Measurements from ENCODE around the gene RAD23A. TPM values are rescaled to one million over a fixed set of nuclear protein-coding genes. Genes with fewer than 3 reads are reported as not detected.

The RAD23A gene
- total and polyA plus RNA-seq, 3 experiments from 2014 or later = 115 to 230 (median 227) TPM

DNA sequence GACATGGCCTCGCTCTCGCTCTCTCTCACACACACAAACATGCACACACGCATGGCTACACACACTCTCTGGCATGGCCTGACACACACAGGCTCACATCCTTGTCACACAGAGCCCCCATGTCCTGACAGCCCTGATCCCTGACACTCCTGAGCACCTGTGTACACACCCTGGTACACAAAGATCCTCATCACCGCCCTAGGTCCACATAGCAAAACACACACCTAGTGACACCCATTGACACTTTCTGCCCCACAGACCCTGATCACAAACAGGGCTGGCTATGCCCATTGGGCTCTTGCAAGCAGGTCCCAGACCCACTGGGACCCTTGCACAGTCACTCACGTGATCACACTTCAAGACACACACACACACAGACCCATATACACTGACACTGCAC, 45.6 kb downstream of the RAD23A start:
- Histone ChIP-seq H3K4me1 (ENCODE audit: insufficient read depth, low read length) (peaks cover 7% of the 10 kb centered on the region), H3K27me3 (ENCODE audit: insufficient read depth, low read length, poor library complexity, severe bottlenecking) (no peaks in the 10 kb centered on the region), H3K4me3 (ENCODE audit: low read length) (no peak overlapping the region), H3K9me3 (ENCODE audit: low read length) (no peaks in the 10 kb centered on the region), H3K36me3 (ENCODE audit: insufficient read depth, low read length) (no peaks in the 10 kb centered on the region), H3K27ac (ENCODE audit: low read depth, low read length) (no peak overlapping the region)
- Mint-ChIP-seq H3K36me3 (peaks cover 0 to 3% (median 0%) of the 10 kb centered on the region in 3 donors), H3K9me3 (no peaks in the 10 kb centered on the region), H3K27ac (peak overlapping the region in 1 of 8 donors; percentile 15), H3K4me3 (peak overlapping the region in 1 of 7 donors; percentile 10), H3K27me3 (peaks cover 14 to 27% of the 10 kb centered on the region in 2 donors), H3K4me1 (peaks cover 5 to 10% (median 6%) of the 10 kb centered on the region in 3 donors)
- POLR2A ChIA-PET = no interaction called here
- CTCF ChIA-PET = no interaction called here
- DNase-seq = no peak

DNA sequence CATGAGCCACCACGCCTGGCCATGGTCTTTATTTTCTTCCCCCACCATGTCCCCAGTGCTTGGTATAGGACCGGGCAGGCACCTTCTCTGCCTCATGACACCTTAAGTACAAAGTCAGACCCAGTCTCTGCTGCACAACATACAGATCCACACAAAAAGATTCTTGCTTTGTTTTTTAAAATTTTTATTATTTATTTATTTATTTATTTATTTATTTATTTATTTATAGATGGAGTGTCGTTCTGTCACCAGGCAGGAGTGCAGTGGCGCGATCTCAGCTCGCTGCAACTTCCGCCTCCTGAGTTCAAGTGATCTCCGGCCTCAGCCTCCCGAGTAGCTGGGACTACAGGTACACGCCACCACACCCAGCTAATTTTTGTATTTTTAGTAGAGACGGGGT, 47.1 kb downstream of the RAD23A start:
- no peak for DNase-seq
- H3K27ac ChIP-seq (ENCODE audit: low read depth, low read length) = no peak overlapping the region
- no peaks in the 10 kb centered on the region for H3K36me3 ChIP-seq (ENCODE audit: insufficient read depth, low read length)
- no peaks in the 10 kb centered on the region for H3K27me3 ChIP-seq (ENCODE audit: insufficient read depth, low read length, poor library complexity, severe bottlenecking)
- ChIA-PET POLR2A (no interaction called here), CTCF (interaction anchor here (1.3 kb wide), 1 partner anchor 9 kb away, joined by 4 read pairs; no protein-coding TSS in a partner anchor)
- Mint-ChIP-seq H3K36me3 (peaks cover 0 to 3% (median 0%) of the 10 kb centered on the region in 3 donors), H3K27ac (peak overlapping the region in 1 of 8 donors; percentile 70), H3K4me3 (no peak overlapping the region), H3K9me3 (no peaks in the 10 kb centered on the region), H3K4me1 (peaks cover 5 to 15% (median 6%) of the 10 kb centered on the region in 3 donors), H3K27me3 (peaks cover 17 to 19% of the 10 kb centered on the region in 2 donors)
- H3K9me3 ChIP-seq (ENCODE audit: low read length) = no peaks in the 10 kb centered on the region
- no peak overlapping the region for H3K4me3 ChIP-seq (ENCODE audit: low read length)
- peaks cover 7% of the 10 kb centered on the region for H3K4me1 ChIP-seq (ENCODE audit: insufficient read depth, low read length)

DNA sequence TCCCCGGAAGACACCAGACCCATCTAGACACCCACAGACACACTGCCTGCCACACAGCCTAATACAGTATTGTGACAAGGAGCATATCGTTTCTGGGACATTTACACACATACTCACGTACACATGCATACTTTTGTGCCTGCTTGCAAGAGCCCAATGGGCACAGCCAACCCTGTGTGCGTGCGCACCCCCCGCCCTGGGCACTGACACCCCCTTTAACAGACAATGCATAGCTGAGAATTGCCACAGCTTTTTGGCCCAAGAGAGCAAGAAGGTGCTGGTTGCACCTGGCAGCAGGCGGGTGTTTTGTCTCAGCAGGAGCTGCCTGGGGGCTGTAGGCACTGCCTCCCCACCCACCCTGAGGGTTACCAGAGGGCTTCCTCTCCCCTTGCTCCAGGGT, 47.9 kb downstream of the RAD23A start:
- Mint-ChIP-seq H3K4me3 (peak overlapping the region in 6 of 7 donors; percentile 30 to 96 (median 77)), H3K27me3 (peaks cover 21 to 24% of the 10 kb centered on the region in 2 donors), H3K36me3 (peaks cover 0 to 3% (median 0%) of the 10 kb centered on the region in 3 donors), H3K27ac (peak overlapping the region in 3 of 8 donors; percentile 5 to 77 (median 17)), H3K9me3 (no peaks in the 10 kb centered on the region), H3K4me1 (peaks cover 5 to 15% (median 10%) of the 10 kb centered on the region in 3 donors)
- H3K27me3 ChIP-seq (ENCODE audit: insufficient read depth, low read length, poor library complexity, severe bottlenecking) = no peaks in the 10 kb centered on the region
- CTCF ChIA-PET = interaction anchor here (1.3 kb wide), 1 partner anchor 10 kb away, joined by 4 read pairs; no protein-coding TSS in a partner anchor
- DNase-seq = no peak
- peaks cover 7% of the 10 kb centered on the region for H3K4me1 ChIP-seq (ENCODE audit: insufficient read depth, low read length)
- no peak overlapping the region for H3K4me3 ChIP-seq (ENCODE audit: low read length)
- no peaks in the 10 kb centered on the region for H3K9me3 ChIP-seq (ENCODE audit: low read length)
- H3K36me3 ChIP-seq (ENCODE audit: insufficient read depth, low read length) = no peaks in the 10 kb centered on the region
- H3K27ac ChIP-seq (ENCODE audit: low read depth, low read length) = no peak overlapping the region
- POLR2A ChIA-PET = no interaction called here

DNA sequence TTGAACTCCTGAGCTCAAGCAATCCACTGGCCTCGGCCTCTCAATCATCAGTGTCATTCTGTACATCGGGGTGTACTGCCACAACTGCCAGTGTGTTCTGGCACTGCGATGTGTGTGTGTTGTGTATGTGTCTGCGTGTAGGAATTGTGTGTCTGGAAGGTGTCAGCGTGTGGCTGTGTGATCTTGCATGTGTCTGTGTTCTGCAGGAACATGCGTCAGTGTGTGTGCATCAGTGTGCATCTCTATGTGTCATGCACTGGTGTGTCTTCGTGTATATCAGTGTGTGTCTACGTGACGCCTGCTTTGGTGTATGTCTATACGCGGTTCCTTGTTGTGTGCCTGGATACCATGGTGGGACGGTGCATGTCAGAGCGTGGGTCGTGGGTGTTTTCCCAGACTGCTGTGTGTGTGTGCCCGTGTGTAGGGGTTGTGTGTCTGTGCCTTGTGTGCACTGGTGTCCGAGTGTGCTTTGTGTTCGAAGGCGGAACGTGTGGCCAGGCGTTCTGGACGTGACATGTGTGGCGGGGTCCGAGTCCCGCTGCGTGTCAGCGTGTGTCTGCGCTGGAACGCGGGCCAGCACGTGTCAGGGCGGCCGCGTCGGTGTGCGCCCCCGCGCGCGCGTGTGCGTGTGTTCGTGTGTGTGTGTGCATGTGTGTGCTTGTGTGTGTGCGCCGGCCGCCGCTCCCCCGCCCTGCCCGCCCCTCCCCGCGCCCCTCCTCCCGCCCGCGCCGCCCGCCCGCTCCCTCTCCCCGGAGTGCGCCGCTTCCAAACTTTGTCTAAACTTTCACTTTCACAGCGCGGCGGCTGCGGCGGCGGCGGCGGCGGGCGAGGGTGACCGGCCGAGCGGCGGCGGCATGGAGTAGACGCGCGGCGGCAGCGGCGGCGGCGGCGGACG, 49.3 kb downstream of the RAD23A start, which contains the start of gene NFIX:
Gene NFIX (plus strand): TSS at position 775 of the 895 bp plus-strand sequence. CDS start 363 bp downstream, outside the sequence.
- peaks cover 0 to 3% (median 0%) of the 10 kb centered on the region in 3 donors for H3K36me3 Mint-ChIP-seq
- H3K27ac ChIP-seq (ENCODE audit: low read depth, low read length) = no peak within 1 kb of the TSS
- no peaks in the 10 kb centered on the region for H3K9me3 ChIP-seq (ENCODE audit: low read length)
- no peaks in the 10 kb centered on the region for H3K9me3 Mint-ChIP-seq
- H3K4me3 Mint-ChIP-seq = peak within 1 kb of the TSS; percentile 86 to 96 (median 91)
- H3K36me3 ChIP-seq (ENCODE audit: insufficient read depth, low read length) = no peaks in the 10 kb centered on the region
- POLR2A ChIA-PET = no interaction called here
- peak; percentile 25 to 71 (median 52) for DNase-seq
- H3K27me3 Mint-ChIP-seq = peaks cover 21 to 31% of the 10 kb centered on the region in 2 donors
- H3K27ac Mint-ChIP-seq = peak within 1 kb of the TSS; percentile 4 to 91 (median 86)
- CTCF ChIA-PET = interaction anchor here (1.0 kb wide), 1 partner anchor 67 kb away, joined by 6 read pairs; no protein-coding TSS in a partner anchor
- H3K4me3 ChIP-seq (ENCODE audit: low read length) = peak within 1 kb of the TSS; percentile 78
- peaks cover 5 to 15% (median 10%) of the 10 kb centered on the region in 3 donors for H3K4me1 Mint-ChIP-seq
- no peaks in the 10 kb centered on the region for H3K27me3 ChIP-seq (ENCODE audit: insufficient read depth, low read length, poor library complexity, severe bottlenecking)
- peaks cover 7% of the 10 kb centered on the region for H3K4me1 ChIP-seq (ENCODE audit: insufficient read depth, low read length)

DNA sequence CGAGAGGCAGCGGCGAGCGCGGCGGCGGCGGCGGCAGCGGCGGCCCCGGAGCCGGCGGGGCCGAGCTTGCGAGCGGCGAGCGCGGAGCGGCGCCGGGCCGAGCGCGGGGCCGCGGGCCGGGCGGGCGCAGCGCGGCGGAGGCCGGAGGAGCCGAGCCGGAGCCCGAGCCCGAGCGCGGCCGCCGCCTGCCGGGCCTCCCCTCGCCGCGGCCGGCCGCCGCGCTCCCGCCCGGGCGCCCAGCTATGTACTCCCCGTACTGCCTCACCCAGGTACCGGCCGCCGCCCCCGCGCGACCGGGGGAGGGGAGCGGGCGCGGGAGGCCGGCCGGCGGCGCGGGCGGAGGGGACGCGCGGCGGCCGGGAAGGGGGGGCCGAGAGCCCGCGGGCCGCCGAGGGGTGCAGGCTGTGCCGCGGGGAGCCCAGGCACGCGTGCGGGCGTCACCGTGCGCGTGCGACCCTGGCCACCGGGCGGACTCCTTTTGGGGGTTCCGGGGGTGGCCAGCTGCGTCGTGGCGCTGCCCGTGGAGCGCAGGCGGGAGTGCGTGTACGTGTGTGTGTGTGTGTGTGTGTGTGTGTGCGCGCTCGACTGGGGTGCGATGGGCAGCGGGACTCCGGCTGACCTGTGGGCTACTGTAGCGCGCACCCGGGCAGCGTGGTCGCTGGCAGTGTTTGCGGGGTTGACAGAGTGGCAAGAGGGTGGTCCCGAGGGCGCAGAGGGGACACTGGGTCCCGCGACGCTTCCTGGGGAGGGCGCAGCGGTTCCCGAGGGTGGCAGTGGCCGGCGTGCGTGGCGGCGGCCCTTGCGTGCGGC, 50.1 kb downstream of the RAD23A start:
- Histone ChIP-seq H3K27me3 (ENCODE audit: insufficient read depth, low read length, poor library complexity, severe bottlenecking) (no peaks in the 10 kb centered on the region), H3K4me3 (ENCODE audit: low read length) (no peak overlapping the region), H3K4me1 (ENCODE audit: insufficient read depth, low read length) (peaks cover 7% of the 10 kb centered on the region), H3K9me3 (ENCODE audit: low read length) (no peaks in the 10 kb centered on the region), H3K36me3 (ENCODE audit: insufficient read depth, low read length) (no peaks in the 10 kb centered on the region), H3K27ac (ENCODE audit: low read depth, low read length) (no peak overlapping the region)
- CTCF ChIA-PET = no interaction called here
- H3K9me3 Mint-ChIP-seq = no peaks in the 10 kb centered on the region
- H3K36me3 Mint-ChIP-seq = peaks cover 0 to 3% (median 0%) of the 10 kb centered on the region in 3 donors
- DNase-seq = no peak
- peak overlapping the region in 2 of 8 donors; percentile 29 to 70 for H3K27ac Mint-ChIP-seq
- H3K4me3 Mint-ChIP-seq = peak overlapping the region; percentile 49 to 80 (median 77)
- peaks cover 5 to 15% (median 10%) of the 10 kb centered on the region in 3 donors for H3K4me1 Mint-ChIP-seq
- peaks cover 21 to 29% of the 10 kb centered on the region in 2 donors for H3K27me3 Mint-ChIP-seq
- POLR2A ChIA-PET = interaction anchor here (0.5 to 0.6 kb wide), 3 partner anchors 19 to 314 kb away, joined by 3 to 7 read pairs (median 3); partner anchors contain the start of gene DHPS

DNA sequence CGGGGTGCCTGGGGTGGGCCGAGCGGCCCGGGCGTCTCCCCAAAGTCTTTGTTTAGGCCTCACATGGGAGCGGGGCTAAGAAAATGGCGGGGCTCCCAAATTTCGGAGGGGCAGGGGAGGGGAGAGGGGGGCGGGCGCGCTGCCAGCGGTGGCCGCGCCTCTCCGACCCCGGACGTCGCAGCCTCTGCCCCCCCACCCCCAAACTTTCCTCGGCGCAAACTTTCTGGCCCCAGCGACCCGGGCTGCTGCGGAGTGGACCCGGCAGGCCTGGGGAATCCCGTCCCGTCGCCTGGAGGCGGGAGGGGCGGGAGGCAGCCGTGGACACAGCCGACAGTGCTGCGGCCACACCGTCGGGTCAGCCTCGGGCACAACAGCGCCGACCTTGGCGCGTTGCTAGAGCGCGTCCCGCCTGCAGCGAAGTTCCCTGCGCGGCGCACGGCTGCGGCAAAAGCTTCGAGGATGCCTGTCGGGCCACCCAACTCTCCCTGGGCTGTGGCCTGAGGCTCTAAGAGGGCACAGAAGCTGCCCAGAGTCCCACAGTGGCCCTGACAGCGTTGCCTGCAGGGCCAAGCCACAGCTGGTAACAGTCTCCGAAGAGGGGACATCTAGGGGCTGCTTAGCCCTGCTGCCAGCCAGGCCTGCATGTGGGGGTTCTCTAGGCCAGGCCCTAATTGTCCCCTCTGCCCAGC, 50.9 kb downstream of the RAD23A start:
- ChIA-PET CTCF (no interaction called here), POLR2A (interaction anchor here (0.5 to 0.6 kb wide), 2 partner anchors 20 to 28 kb away, joined by 3 to 7 read pairs; no protein-coding TSS in a partner anchor)
- Histone ChIP-seq H3K27me3 (ENCODE audit: insufficient read depth, low read length, poor library complexity, severe bottlenecking) (no peaks in the 10 kb centered on the region), H3K36me3 (ENCODE audit: insufficient read depth, low read length) (no peaks in the 10 kb centered on the region), H3K4me3 (ENCODE audit: low read length) (no peak overlapping the region), H3K27ac (ENCODE audit: low read depth, low read length) (no peak overlapping the region), H3K9me3 (ENCODE audit: low read length) (no peaks in the 10 kb centered on the region), H3K4me1 (ENCODE audit: insufficient read depth, low read length) (peaks cover 7% of the 10 kb centered on the region)
- H3K9me3 Mint-ChIP-seq = no peaks in the 10 kb centered on the region
- H3K4me1 Mint-ChIP-seq = peaks cover 5 to 15% (median 10%) of the 10 kb centered on the region in 3 donors
- peak overlapping the region; percentile 67 to 86 (median 77) for H3K4me3 Mint-ChIP-seq
- H3K27ac Mint-ChIP-seq = peak overlapping the region in 1 of 8 donors; percentile 26
- no peak for DNase-seq
- peaks cover 21% of the 10 kb centered on the region in 2 donors for H3K27me3 Mint-ChIP-seq
- peaks cover 0 to 3% (median 0%) of the 10 kb centered on the region in 3 donors for H3K36me3 Mint-ChIP-seq

DNA sequence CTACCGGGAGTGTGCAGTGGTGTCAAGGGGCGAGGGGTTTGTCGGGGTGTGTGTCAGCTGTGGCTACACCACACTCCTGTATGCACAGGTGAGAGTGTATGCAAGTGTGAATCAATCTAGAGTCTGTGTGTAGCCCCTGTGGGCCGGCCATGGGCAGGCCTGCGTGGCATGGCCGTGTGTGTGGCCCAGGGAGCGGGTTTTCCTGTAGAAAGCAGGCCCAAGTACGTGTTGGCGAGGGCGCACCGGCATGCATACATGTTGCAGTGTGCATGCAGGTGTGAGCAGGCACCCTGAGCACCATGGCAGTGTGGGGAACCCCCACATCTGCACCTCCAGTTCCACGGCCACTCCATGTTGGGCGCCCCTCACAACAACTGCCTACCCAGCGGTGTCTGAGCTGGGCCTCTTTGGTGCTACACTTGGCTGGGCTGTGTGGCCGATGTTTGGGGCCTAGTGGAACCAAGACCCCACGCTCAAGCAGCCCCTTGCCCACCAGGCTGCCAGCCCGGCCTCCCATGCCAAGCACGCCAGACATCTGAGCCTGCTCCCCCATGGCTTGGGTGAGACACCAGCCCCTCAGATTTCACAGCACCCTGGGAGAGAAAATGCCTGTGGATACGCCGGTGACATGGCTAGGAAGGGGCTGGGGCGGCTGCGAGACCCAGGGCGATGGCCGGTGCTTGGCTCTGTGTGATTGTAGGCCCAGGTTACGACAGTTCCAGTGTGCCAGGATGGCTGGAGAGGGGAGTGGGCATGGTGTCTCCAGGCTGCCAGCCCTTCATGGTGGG, 51.7 kb downstream of the RAD23A start:
- H3K4me1 ChIP-seq (ENCODE audit: insufficient read depth, low read length) = peaks cover 7% of the 10 kb centered on the region
- H3K9me3 Mint-ChIP-seq = no peaks in the 10 kb centered on the region
- no peaks in the 10 kb centered on the region for H3K36me3 ChIP-seq (ENCODE audit: insufficient read depth, low read length)
- H3K27me3 ChIP-seq (ENCODE audit: insufficient read depth, low read length, poor library complexity, severe bottlenecking) = no peaks in the 10 kb centered on the region
- peak overlapping the region; percentile 67 to 86 (median 77) for H3K4me3 Mint-ChIP-seq
- H3K36me3 Mint-ChIP-seq = peaks cover 0 to 3% (median 0%) of the 10 kb centered on the region in 3 donors
- H3K27ac ChIP-seq (ENCODE audit: low read depth, low read length) = no peak overlapping the region
- POLR2A ChIA-PET = no interaction called here
- H3K9me3 ChIP-seq (ENCODE audit: low read length) = no peaks in the 10 kb centered on the region
- DNase-seq = no peak
- peak overlapping the region in 4 of 8 donors; percentile 14 to 51 (median 40) for H3K27ac Mint-ChIP-seq
- peaks cover 21% of the 10 kb centered on the region in 2 donors for H3K27me3 Mint-ChIP-seq
- peaks cover 5 to 15% (median 10%) of the 10 kb centered on the region in 3 donors for H3K4me1 Mint-ChIP-seq
- CTCF ChIA-PET = no interaction called here
- no peak overlapping the region for H3K4me3 ChIP-seq (ENCODE audit: low read length)

Measured in CD8-positive, alpha-beta memory T cell (primary cell).